NOMO-1 (cell line): ENCODE results near the gene ARHGEF12.
A peak's percentile ranks its signal among the peaks of the same experiment; 100 is the strongest.

Source experiments
- DNase-seq, 2 experiments: peaks; one replicate each; lab custom pipeline; 2025; ENCODE audit not compliant: unreplicated experiment in 2 of 2; lab: John Stamatoyannopoulos, UW

Gene ARHGEF12

DNA sequence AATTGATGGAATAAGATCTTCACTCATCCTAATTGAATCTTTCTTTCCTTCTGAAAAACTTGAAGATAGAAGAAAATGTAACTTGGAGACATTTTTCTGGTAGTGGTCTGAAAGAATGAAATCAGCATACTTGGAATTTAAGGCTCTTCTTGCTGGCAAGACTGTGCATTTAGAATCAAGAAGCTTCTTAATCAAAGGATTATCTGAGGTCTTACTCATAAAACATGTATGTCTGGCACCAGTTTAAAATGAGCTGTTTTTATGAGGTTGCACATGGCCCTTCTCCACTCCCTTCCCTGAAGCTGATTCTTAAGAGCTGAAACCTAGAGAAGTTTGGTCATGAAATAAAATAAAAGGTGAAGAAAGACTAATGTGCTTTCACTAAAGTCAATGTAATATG lies 77.3 kb downstream of the ARHGEF12 start:
- peak in 1 of 2 experiments; percentile 43 for DNase-seq

DNA sequence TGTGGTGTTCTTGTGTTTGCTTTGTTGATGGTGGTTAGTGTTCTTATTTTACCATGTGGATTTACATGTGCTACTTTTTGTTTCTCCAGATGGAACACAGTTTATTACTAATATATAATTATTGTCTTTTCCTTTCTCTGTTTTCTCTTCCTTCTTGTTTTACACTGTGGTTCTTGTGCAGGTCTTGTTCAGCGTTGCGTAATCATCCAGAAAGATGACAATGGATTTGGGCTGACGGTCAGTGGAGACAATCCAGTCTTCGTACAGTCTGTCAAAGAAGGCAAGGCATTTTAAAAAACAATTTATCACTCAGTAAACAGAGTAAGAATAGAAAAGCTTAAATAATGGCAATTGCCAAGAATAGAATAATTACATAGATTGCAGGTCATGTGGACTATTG lies 84.4 kb downstream of the ARHGEF12 start:
- DNase-seq = no peak

DNA sequence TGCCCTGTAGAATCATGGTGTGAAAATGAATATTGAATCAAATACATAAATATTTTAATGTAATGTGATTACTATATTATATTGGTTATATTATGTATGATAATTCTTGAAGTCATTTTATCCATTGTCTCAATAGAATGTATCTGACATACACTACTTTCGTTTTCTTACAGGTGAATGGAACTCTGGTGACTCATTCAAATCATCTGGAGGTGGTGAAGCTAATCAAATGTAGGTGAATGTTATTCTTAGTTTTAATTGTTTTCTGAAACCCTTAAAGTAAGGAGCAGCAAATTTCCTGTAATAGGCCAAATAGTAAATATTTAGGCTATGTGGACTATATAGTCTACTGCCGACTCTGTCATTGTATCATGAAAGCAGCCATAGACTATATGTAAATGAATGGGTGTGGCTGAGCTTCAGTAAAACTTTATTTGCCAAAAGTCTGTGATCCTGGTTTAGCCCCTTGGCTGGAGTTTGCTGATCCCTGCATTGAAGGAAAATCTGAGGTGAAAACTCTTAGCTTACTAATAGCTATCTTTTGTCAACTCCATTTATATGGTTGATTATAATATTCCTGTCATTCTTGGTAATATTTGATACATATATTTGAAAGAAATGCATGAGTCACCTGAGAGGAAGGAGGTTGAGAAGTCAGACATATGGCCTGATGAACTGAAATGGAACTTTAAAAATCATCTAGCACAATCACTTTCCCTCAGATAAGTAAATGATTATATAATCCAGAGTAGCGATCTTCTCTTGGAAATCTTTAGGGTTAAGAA lies 88.2 kb downstream of the ARHGEF12 start:
- DNase-seq = no peak

DNA sequence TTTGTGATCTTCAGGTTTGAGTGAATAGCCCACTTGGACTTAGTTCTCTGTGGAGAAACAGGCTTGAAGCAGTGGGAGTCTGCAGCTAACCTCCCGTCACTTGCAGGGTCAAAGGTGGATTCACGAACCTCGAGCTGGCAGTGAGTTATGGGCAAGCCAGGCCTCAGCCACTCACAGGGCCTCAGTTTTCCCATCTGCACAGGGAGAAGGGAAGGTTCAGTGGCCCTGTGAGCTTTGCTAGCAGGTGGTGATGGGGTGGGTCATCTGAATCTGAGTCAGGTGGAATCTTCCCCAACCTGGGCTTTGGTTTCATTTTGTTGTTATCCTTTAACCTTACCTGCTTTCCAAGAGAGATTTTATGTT lies 88.7 kb downstream of the ARHGEF12 start:
- DNase-seq = no peak

DNA sequence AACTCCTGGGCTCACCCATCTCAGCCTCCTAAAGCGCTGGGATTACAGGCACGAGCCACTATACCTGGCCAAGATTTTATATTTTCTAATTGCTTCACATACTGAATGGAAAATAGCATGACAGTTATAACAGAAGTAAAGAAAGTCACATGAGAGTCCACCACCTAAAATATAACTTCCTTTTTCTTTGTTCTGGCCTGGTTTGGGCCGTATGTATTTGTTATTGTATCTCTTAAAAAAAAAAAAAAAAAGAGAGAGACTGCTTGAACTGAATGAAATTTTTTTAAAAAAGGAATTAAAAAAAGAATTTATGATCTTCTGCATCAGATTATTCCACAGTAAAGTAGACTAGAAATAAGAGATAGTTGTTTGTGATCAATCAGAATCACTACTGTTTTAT lies 89.3 kb downstream of the ARHGEF12 start:
- DNase-seq = peak; percentile 15 to 39

DNA sequence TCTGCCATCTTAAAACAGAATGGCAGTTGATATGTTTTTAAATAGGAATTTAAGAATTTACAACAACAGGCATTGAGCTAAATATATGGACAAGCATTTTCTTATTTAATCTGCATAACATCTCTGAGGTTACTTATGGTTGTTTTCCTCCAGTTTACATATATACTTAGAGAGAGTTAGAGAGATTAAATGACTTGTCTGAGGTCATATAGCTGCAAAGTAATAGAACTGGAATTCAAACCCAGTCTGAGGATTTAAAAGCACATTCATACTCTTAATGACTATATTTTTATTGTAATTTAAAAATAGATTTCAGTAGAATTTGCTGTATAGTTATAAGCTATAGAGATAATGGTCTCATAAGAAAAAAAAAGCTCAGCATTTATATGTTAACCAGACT lies 93.9 kb downstream of the ARHGEF12 start:
- no peak for DNase-seq

DNA sequence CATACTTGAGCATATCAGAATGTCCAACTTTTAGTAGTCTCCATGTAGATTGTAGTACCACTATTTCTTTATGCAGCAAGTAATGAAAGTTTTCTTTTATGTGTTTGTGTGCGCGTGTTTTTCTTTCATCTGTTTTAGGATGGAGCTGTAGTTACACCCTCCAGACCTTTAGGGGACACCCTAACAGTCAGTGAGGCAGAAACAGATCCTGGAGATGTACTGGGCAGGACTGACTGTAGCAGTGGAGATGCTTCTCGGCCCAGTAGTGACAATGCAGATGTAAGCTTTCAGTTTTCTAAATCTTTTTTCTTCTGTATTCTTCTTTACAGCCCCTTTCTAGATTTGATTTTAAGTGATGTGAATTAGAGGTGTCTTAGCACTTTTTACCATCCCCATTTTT lies 95.4 kb downstream of the ARHGEF12 start:
- DNase-seq = peak in 1 of 2 experiments; percentile 8

DNA sequence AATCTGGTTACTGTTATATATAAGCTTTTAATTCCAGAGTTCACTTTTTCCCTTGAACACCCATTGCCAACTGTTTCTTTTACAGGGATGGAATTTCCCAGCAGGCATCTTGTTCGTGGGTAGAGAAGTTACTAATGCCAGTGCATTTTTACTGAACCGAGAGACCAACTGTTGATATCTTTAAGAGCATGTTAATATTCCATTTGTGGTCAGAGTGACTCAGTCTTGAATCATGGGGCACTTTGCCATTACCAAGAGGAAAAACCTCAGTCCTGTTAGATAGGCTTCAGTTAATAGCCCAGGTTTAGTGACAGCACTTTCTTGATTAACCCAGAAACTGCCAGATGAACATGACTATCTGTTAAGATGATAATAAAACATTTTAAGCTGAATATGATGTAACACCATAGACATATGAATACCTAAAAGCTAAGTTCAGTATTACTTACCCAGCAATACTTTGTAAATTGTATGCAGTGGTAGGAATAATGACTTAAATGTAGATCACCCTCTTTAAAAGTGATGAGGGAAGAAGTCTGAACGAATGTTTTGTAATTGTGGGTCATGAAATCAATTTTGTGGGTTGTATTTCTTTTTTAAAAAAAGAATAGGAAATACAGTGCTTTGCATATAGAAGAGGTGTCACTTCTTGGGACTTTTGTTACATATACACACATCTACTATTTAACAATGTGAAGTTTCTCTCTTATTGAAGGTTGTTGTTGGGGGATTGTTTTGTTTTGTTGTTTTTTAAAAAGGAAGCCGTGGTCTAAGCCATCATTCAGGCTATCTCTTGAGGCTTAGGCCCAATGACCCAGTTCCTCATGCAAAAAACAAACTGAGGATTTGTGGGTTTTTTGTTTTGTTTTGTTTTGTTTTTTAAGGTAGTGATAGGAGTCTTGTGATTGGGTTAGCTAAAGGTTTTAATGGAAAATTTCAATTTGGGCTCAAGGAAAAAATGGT lies 96.1 kb downstream of the ARHGEF12 start:
- peak; percentile 18 to 56 for DNase-seq

DNA sequence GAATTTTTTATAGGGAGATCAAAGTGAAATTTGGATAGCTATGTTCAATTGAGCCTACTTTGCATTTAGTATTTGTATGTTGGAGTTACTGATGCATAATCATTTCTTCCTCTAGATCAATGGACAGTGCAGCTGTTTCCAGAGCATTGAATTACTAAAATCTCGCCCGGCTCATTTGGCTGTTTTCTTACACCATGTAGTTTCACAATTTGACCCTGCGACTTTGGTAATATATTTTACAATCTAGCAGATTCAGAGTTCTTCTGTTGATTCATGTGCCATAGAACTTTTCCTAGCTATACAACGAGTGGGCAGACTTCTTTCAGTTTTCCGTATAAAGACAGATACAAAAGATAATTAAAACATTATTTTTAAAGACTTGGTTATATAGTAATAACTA lies 105.4 kb downstream of the ARHGEF12 start:
- DNase-seq = peak in 1 of 2 experiments; percentile 7

DNA sequence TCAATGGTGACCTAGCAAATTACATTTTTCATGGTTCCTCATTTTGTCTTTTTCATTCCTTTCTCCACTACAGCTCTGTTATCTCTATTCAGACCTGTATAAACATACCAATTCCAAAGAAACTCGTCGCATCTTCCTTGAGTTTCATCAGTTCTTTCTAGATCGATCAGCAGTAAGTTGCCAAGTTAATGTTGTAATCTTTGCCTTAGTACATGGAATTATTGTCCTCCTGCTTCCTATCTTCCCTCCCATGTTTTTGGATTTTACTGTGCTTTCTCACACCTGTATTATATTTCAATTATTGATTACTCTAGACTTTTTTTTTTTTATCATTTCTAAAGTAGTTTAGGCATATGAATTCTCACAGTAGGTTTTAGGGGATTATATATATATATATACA lies 105.8 kb downstream of the ARHGEF12 start:
- DNase-seq = peak in 1 of 2 experiments; percentile 8

DNA sequence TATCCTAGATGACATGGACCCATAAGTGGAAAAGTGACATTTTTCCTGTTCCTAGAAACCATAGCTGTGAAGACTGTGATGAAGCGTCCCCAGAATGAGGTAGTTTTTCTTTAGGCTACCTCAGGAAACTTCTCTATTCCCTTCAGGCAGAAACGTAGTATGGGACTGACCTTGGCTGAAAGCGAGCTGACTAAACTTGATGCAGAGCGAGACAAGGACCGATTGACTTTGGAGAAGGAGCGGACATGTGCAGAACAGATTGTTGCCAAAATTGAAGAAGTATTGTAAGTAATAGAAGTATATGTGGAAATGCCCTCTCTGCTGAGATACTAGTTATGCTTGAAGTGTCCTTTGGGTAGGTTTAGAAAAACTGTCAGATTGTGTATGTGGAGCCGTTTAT lies 110.6 kb downstream of the ARHGEF12 start:
- no peak for DNase-seq

DNA sequence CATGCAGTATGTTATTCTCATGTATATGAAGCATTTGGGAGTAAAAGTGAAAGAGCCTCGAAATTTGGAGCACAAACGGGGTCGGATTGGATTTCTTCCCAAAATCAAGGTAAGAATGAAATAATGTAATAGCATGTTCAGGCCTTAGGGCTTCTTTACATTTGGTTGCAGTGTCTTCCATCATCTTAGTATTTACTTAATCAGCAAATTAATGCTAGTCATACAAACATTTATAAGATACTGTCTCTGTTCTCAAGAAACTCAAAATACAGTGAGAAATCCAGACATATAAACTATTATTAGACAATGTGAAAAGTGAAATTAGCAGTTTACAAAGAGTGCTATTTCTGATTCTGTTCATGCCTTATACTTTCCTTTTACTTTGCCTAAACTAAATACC lies 112.0 kb downstream of the ARHGEF12 start:
- no peak for DNase-seq

DNA sequence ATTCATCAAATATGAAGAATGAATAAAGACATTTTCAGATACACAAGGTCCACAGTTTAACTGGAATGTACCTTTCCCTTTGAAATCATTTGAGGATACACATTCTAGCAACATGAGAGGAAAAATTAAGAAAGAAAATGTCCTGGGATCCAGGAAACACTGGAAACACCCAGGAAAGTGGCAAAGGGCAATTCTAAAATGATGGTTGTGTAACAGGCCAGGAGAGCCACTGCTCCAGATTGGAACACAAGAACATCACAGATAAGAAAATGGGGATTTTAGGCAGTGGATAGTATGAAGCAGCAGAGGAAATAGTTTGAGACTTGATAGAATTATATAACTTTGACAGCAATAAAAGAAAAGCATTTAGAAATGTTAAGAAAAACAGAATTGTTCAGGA lies 119.3 kb downstream of the ARHGEF12 start:
- no peak for DNase-seq

DNA sequence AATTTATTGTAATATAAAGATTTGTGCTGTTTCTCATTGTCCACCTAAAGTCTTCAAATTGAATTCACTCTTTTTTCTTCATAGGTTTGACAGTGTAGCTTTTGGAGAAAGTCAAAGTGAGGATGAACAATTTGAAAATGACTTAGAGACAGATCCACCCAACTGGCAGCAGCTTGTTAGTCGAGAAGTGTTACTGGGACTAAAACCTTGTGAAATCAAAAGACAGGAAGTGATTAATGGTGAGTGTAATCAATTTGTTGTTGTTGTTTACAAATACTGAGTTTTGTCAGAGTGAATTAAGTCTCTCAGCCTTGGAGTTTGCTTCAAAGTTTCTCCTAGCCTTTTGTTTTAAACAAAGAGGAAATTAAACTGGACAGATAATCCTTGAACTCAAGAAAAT lies 121.8 kb downstream of the ARHGEF12 start:
- no peak for DNase-seq

DNA sequence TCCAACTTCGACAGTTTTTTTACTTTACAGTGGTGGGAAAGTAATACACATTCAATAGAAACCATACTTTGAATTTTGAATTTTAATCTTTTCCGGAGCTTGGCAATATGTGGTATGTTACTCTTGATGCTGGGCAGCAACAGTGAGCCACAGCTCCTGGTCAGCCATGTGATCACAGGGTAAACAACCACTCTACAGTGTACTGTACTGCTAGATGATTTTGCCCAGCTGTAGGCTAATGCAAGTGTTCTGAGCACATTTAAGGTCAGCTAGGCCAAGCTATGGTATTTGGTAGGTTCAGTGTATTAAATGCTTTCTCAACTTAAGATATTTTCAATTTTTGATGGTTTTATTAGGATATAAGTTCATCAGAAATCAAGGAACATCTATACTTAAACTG lies 126.6 kb downstream of the ARHGEF12 start:
- DNase-seq = no peak

DNA sequence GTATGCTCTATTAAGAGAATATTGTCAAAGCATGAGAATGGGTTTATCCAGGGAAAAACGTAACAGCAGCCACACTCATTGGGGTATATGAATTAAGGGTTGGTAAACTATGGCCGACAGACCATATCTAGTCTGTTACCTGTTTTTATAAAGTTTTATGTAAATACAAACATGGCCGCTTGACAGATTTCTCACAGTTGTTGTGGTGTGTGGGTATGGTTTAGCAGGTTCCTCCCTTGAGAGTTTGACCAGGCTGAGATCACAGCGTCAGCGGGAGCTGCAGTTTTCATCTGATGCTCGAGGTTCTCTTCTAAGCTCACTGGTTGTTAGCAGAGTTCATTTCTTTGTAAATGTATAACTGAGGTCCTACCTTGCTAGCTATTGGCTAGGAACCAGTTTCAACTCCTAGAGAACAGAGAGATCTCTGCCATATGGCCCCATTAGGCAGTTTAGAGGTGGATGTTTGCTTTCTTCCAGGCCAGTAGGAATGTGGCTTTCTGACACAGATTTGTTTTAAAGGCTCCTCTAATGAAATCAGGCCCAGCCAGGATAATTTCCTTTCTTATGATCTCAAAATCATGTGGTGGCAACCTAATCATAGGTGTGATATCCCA lies 129.8 kb downstream of the ARHGEF12 start:
- no peak for DNase-seq

DNA sequence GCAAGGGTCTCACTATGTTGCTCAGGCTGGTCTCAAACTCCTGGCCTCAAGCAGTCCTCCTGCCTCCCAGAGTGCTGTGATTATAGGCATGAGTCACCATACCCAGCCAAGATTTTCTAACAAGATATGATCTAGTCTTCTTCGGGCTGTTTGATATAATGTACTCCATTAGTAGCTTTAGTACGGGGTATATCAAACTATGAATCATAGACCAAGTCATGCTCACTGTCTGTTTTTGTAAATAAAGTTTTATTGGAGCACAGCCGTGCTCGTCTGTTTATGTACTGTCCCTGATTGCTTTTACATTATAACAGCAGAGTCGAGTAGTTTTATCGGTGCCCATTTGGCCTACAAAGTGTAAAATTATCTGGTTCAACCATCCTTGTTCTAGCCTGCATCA lies 131.4 kb downstream of the ARHGEF12 start:
- no peak for DNase-seq

DNA sequence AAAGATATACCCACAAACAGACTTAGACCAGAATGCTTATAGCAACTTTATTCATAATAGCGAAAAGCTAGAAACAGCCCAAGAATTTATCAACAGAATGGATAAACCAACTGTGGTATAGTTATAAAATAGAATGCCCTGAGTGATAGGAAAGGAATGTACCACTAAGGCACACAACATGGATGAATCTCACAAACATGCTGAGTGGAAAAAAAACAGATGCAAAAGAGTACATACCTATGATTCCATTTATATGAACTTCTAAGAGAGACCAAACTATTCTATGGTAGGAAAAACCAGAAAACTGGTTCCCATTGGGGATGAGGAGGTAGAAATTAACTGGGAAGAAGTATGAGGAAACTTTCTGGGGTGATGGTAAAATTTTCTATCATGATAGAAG lies 134.9 kb downstream of the ARHGEF12 start:
- DNase-seq = no peak

DNA sequence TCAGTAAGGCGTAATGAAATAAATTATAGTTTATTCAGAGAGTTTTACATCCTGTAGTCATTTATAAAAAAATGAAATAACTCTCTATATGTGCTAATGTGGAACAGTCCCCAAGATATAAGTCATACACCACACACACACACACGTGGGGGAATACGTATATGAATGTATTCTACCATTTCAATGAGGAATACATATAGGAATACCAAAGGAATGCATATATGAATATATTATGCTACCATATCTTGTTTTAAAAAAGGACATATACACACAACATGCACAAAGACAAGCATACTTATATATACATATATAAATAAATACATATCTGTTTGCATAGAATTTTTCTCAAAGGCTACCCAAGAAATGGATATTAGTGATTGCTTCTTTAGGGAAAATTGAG lies 135.8 kb downstream of the ARHGEF12 start:
- DNase-seq = no peak

DNA sequence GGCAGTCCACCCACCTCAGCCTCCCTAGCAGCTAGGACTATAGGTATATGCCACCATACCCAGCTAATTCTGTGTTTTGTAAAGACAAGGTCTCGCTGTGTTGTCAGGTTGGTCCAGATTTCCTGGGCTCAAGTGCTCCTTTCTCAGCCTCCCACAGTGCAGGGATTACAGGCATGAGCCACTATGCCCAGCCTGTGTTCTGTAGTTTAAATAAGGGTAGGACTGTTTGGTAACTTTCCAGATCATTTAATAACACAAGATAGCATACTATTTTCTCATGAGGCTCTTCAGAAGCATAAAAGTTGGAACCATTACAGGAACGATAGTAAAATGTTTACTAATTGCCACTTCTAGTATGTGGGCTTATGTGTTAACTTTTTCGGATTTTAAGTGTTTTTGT lies 137.3 kb downstream of the ARHGEF12 start:
- DNase-seq = no peak

DNA sequence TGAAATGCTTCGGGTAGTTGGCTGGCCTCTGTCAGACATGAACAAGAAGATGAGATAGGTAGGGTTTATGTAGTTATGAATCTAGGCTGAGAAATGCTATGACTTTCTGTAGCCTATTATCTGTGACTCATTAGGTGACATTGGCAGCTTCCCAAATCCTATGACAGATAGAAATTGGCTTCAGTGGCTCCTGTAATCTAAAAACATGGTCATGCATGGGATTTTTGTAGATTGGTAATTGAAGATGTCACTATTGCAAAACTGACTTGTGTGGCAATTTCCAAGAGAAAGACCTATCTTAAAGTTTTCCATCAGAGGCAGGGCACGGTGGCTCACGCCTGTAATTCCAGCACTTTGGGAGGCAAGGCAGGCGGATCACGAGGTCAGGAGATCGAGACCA lies 145.9 kb downstream of the ARHGEF12 start:
- no peak for DNase-seq
